Measurements from ENCODE around the gene NALCN.

The NALCN gene

GRCh38 chr13:101416181-101417042 is at the start of gene NALCN:
Gene NALCN, minus strand, starts transcription at chr13:101416508. Its CDS starts 17,382 bp downstream, at chr13:101399126.
- no peak for FAIRE-seq
- no peak for DNase-seq (ENCODE audit: insufficient read length, low spot score)

- DNase-seq (ENCODE audit: insufficient read length, low spot score) = no peak
- no peak for FAIRE-seq
Measured at GRCh38 chr13:101465877-101466276, 49.6 kb upstream of the NALCN start.

- DNase-seq (ENCODE audit: insufficient read length, low spot score) (no peak), FAIRE-seq (no peak)
Measured at GRCh38 chr13:101457176-101457575, 40.9 kb upstream of the NALCN start.

DNA sequence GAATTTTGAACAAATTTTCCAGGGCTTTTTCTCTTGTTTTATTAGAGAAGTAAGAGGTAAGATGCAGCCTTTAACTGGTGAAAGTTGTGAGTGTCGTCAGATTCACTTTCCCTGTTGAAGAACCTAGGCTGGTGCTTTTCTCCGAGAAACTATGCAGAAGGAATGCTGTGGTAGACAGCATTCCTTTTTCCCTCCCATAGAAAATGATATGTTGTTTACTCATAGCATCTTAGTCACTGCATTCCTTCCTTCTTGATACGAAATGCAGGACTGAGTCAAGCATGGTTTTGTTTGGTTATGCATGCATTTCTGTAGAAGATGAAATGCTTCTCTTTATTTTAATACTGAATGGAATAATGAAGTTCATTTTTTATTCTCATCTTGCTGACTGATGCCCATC is 39.6 kb upstream of the NALCN start:
- FAIRE-seq (no peak), DNase-seq (ENCODE audit: insufficient read length, low spot score) (no peak)

- DNase-seq (ENCODE audit: insufficient read length, low spot score) (no peak), FAIRE-seq (no peak)
Measured at GRCh38 chr13:101454767-101455166, 38.5 kb upstream of the NALCN start.

DNA sequence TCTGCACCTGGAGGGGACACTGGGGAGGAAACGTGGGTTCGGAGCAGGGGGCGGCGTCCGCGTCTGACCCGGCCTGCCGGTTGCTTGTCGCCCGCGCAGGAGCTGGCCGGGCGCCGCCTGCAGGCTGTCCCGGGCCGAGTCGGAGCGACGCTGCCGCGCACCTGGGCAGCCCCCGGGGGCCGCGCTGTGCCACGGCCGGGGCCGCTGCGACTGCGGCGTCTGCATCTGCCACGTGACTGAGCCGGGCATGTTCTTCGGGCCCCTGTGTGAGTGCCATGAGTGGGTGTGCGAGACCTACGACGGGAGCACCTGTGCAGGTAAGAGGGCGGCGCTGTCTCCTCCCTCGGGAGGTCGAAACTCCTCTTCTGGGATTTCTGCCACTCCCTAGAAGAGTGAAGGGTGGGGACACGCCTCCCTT is 37.5 kb upstream of the NALCN start:
- DNase-seq (ENCODE audit: insufficient read length, low spot score) (no peak), FAIRE-seq (no peak)

DNA sequence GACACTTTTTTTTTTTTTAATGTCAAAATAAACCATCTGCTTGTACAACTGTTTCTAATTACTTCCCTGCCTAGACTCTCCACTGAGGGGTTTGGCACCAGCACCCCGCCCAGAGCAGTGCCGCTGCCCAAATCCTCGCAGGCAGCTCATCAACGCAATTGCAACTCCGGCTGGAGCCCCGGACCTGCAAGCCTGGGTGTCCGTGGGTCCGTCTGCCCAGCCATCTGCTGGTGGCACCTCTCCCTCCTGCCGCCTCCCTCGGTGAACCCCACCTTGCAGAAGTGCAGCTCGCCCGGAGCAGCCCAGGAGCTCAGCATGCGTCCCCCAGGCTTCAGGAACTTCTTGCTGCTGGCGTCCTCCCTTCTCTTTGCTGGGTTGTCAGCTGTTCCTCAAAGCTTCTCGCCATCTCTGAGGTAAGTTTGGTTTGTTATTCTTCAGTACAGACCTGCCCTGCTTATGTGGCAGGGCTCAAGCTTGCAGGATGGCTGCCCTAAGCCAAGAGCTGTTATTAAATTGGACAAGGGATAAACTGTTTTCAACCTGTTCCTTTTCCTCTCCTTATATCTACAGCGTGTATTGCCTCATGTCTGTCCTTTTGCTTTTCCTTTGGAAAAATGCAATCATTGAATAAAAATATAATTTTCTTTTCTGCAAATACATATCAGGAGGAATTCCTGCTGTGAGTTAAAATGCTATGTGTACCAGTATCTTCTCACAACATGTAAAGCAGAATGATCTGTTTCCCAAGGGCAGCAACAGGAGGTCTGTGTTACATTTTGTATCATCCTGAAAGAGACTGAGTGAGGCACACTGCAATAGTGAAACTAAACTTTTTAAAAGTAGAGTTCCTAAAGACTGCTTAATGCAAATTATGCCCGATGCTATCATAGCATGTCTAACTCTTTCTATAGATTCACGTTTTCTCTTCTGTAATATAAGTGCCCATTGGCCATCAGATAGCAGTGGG is 36.5 kb upstream of the NALCN start, which contains the start of gene ITGBL1:
ITGBL1 (plus strand) TSS at position 157 of the 967 bp plus-strand sequence; CDS start at position 316, 159 bp downstream.
- FAIRE-seq = no peak
- no peak for DNase-seq (ENCODE audit: insufficient read length, low spot score)

GRCh38 chr13:101451641-101452040 is 35.3 kb upstream of the NALCN start:
- DNase-seq (ENCODE audit: insufficient read length, low spot score) (no peak), FAIRE-seq (no peak)

DNA sequence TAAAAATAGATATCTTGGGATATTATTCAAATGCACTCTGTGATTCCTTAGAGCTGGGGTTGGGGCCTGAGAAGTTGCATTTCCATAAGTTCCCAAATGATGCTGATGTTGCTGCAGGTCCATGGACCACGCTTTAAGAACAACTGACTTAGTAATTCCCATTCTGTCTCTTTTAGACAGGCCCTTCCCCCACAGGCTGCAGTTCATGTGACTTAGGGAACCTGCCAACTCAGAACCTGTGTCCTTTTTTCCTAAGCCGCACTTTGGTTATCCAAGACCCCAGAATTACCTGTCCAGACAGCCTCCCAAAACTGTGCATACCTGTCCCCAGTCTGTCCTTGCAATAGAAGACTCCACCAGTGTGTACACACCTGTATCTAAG is 34.4 kb upstream of the NALCN start:
- DNase-seq (ENCODE audit: insufficient read length, low spot score) = no peak
- FAIRE-seq = no peak

DNA sequence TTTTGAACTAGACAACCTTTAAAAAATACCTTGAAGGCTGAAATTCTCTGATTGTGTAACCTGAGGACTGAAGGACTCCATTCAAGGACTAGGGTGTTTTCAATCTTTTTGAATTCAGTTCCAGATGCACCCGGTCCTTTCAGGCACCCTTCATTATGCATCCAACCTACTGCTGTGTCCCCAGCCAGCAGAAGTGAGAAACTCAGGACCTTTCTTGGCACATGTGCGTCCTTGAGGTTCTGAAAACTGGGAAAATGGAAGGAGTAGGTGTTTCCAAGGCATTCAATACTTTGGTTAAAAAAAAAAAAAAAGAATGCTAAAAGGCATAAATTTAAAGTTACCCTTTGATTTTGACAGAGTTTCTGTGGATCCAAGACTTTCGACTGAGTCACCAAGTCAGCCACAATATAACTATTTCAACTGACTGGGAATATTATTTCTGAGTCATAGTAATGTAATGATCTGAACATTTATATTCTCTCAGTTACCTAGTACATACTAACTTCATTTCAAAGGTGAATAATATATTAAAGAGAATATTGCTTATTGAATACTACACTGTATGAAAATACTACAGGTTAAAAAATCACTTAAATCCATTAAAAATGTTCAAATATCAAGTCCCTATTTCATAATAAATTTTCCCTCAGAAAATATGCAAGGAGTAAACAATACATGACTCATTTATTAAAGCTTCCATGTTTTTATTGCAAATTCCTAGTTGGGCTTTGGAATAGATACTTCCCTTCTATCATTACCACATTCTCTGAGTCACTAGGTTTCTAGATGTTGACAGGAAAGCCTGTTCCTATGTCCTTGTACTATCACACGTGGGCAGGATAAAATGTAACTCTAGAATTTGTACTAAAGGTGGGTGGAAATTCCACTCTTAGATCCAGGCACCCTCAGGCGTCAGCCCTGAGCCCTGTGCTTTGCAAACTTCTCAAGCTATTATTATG is 33.8 kb upstream of the NALCN start:
- FAIRE-seq = no peak
- no peak for DNase-seq (ENCODE audit: insufficient read length, low spot score)

- DNase-seq (ENCODE audit: insufficient read length, low spot score) = no peak
- FAIRE-seq = no peak
Measured at GRCh38 chr13:101447852-101448251, 31.5 kb upstream of the NALCN start.

- DNase-seq (ENCODE audit: insufficient read length, low spot score) (no peak), FAIRE-seq (no peak)
Measured at GRCh38 chr13:101434486-101434885, 18.2 kb upstream of the NALCN start.

- FAIRE-seq = no peak
- DNase-seq (ENCODE audit: insufficient read length, low spot score) = no peak
Measured at GRCh38 chr13:101433895-101434294, 17.6 kb upstream of the NALCN start.

DNA sequence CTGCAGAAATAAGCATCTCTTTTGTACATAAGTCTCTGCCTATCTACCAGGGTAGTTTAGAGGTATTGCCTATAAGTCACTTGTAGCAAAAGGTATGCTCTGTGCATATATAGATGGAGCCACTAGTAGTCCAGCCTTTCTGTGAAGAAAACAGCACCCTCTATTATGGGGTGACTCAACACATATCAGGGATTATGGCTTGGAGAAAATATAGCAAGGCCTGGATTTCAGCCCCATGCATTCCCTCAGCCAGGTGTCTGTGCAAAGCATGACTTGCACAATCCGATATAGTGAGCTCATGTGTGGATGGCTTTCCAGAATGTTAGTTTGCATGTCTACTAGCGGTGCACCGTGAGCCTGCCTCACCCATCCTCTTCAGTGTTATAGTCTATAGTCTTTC is 13.4 kb upstream of the NALCN start:
- DNase-seq (ENCODE audit: insufficient read length, low spot score) (no peak), FAIRE-seq (no peak)

- no peak for FAIRE-seq
- DNase-seq (ENCODE audit: insufficient read length, low spot score) = no peak
Measured at GRCh38 chr13:101425623-101426022, 9.3 kb upstream of the NALCN start.

DNA sequence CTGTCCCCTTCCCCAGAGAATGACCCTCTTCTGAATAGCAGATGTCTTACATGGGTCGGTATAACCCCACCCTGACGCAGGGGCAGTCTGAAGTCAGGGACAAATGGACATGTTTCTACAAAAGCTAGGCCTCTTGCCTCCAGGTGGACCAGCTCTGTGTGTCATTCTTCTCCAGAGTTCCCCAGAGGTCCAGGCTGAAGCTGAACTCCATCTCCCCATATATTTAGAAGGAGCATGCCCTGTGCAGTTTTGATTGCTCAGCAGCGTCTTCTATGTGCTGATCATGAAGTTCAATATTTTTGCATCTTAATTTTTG is 8.8 kb upstream of the NALCN start:
- no peak for DNase-seq (ENCODE audit: insufficient read length, low spot score)
- no peak for FAIRE-seq

DNA sequence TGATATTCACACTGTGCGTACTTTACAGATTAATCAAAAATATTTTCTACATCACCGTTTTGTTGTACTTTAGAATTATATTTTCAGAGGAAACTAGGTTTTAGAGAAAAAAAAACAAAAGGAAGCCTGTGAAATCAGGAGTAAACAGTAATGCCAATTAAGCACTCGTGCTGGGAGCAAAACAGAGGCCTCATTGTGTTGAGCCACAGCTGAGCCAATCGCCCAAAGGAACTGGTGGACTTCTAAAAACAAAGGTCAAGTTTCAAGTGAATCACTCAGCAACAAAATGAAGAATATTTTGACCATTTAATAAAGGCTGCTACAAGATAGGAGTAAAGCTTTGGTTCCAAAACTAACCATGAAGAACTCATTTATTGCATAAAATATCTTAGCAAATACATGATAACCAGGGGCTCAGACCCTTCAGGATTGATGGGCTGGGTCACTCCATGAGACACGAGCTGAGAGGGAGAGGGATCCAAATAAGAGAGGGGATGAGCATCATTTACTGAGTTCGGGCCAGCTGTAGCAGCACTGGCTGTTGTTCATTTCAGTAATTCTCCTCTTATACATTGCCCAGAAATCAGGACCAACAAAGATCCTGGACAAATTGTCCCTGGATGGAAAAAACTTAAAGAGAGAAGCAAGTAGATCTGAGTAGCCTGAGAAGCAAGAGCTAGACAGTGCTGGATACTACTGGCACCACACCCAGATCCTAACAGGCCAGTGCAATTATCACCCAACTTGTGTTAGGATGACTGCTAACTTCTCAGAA is 8.3 kb upstream of the NALCN start:
- DNase-seq (ENCODE audit: insufficient read length, low spot score) = no peak
- FAIRE-seq = no peak

GRCh38 chr13:101423872-101424271 is 7.6 kb upstream of the NALCN start:
- no peak for FAIRE-seq
- DNase-seq (ENCODE audit: insufficient read length, low spot score) = no peak

DNA sequence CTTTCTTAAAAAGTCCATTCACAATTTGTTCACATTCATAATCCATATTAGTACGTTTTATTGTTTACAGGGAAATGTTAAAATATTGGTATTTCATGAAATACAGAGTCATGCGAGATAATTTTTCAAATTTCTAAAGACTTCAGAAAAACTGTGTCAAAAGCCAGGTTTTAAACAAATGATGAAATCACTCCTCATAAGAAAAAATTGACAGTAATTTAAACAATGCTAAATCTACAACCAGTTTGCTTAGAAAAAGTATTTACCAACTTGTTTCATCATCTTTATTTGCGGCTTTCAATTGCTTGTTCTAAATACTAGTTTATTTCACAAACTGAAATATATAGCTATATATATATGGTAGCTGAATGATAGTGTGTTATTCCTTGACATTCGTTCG is 1.2 kb upstream of the NALCN start:
- no peak for DNase-seq (ENCODE audit: insufficient read length, low spot score)
- FAIRE-seq = no peak

GRCh38 chr13:101417043-101417406 is 717 bp upstream of the NALCN start:
- FAIRE-seq = no peak
- no peak for DNase-seq (ENCODE audit: insufficient read length, low spot score)
